NOMO-1 treated with DMSO at 0.1 percent for 48 hours (cell line): Measurements from ENCODE around the gene NFX1.
A peak's percentile ranks its signal among the peaks of the same experiment; 100 is the strongest.
"Not testable (repeated sequence)": the region's sequence is repeated elsewhere in the genome, so short reads cannot be mapped to it uniquely, and the experiment has no call there.

Experiments
- DNase-seq: peaks from one replicate; lab custom pipeline; 2025; ENCODE audit not compliant: unreplicated experiment; lab: John Stamatoyannopoulos, UW

The NFX1 gene

DNA sequence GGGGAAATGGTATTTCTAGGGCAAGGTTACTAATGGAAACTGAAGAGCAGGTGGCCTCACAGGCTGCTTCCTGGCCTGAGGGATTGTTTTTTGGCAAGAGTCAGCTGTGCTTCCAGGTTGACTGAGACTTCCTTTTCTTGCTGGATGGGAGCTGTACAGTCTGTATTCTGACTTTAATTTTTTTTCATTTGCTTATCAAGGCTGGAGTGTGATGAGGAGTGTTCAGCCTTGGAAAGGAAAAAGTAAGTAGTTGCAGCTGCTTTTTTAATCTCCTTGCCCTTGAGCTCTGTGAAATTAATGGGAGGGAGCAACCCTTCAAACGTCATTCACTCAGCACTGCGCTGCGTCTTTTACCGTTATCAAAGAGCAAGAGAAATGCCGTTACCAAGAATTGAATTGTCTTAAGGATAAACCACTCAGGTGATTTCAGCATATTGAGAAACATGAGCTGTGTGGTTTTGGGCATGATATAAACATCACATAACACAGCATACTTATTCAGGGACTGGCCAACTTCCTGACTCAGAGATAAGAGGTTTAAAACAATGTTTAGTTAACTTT, 64.4 kb downstream of the NFX1 start:
- no peak for DNase-seq

DNA sequence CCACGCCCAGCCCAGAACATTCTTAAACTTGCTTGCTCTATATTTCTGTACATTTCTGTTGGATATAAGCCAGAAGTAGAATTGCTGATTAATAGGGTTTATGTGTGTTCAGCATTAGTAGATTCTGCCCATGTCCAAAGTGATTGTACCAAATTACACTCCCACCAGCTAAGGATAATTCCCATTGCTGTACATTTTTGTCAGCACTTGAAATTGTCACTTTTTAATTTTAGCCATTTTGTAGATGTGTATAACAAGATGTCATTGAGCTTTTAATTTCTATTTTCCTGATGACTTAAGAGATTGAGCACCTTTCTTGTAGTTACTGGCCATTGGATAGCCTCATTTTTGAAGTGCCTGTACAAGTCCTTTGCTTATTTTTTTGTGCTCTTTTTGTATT, 65.6 kb downstream of the NFX1 start:
- DNase-seq, result no peak

DNA sequence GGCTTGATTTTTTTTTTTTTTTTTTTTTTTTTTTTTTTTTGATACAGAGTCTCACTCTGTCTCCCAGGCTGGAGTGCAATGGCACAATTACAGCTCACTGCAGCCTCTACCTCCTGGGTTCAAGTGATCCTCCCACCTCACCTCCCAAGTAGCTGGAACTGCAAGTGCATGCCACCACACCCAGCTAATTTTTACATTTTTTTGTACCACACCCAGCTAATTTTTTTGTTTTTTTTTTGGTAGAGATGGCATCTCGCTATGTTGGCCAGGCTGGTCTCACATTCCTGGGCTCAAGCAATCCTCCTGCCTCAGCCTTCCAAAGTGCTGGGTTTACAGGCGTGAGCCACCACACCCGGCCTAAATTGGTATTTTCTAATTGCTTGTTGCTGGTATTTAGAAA, 68.3 kb downstream of the NFX1 start:
- not testable (repeated sequence) for DNase-seq

DNA sequence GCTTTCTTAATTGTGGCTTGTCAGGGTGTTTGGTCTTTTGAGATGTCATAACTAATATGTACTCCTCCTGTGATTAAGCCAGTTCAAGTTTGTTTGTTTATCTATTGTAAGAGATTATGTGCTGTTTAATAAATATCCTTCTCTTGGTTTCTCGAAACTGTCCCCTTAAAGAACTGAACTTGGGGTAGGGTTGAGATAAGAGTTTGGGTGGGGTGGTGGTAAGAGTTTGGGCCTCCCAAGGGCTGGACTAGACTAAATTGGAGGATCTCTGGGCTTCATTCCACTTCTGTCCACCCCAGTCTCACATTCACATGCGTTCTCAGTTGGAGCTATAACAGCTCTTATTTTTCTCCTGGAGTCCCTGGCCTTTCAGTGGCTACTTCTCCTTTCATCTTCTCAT, 73.8 kb downstream of the NFX1 start:
- DNase-seq, result no peak

DNA sequence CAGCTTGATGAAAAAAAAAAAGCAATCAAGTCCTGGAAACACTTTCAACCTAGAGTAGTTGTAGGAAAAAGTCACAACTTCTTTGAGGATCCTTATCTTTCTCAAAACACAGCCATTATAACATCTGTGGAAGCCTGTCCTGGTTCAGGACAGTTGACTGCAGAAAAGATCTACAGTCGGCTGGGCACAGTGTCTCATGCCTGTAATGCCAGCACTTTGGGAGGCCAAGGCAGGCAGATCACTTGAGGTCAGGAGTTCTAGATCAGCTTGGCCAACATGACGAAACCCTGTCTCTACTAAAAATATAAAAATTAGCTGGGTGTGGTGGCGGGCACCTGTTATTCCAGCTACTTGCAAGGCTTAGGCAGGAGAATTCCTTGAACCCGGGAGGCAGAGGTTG, 74.5 kb downstream of the NFX1 start:
- DNase-seq, result not testable (repeated sequence)

DNA sequence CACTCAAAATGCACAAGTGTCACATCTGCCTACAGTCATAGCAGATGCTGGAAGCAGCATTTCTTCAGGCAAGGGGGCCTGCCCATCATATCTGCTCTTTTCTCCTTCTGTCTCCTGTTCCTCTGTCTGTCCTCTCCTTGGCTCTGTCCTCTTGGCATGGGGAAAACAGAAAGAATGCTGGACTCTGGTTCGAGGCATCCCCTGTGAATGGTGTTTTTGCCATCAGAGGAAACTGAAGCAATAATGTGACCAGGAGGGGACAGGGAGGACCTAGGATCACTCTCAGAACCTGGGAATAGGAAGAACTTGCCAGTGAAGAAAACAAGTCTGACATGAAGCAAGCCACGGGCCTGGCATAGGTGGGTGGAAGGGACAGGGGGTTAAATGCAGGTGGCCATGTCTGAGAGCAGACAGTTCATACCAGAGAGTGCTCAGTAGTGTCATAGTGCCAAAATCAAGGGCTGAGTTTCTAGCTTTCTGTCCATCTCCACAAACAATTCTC, 76.7 kb downstream of the NFX1 start:
- no peak for DNase-seq

DNA sequence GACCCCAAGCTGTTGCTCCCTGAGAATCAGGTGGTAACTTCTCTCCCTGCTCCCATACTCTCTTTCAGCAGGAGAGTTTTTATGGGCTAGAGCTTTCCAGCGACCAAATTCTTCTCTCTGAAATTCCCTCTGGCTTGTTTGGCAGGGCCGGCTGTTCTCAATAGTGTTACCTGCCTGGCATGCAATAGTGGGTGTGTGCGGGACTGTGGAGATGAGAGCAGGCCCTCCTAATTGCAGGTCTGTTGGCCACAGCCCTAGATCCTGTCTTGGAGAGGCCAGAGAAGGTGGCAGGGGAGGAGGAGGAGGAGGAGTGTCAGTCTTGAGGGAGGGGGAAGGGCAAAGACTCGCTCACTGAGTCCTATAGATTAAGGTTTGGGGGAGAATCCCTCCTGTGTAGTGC, 82.6 kb downstream of the NFX1 start:
- DNase-seq, result no peak

DNA sequence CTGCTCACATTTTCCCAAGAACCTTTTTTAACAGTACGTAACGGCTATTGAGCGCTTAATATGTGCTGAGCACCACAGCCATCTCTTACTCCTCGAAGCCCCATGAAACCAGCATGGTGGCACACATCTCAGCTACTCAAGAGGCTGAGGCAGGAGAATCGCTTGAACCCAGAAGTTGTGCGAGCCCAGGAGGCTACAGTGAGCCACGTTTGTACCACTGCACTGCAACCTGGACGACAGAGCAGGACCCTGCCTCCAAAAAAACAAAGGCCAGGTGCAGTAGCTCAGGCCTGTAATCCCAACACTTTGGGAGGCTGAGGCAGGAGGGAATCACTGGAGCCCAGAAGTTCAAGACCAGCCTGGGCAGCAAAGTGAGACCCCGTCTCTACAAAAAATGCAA, 83.9 kb downstream of the NFX1 start:
- DNase-seq, result no peak

DNA sequence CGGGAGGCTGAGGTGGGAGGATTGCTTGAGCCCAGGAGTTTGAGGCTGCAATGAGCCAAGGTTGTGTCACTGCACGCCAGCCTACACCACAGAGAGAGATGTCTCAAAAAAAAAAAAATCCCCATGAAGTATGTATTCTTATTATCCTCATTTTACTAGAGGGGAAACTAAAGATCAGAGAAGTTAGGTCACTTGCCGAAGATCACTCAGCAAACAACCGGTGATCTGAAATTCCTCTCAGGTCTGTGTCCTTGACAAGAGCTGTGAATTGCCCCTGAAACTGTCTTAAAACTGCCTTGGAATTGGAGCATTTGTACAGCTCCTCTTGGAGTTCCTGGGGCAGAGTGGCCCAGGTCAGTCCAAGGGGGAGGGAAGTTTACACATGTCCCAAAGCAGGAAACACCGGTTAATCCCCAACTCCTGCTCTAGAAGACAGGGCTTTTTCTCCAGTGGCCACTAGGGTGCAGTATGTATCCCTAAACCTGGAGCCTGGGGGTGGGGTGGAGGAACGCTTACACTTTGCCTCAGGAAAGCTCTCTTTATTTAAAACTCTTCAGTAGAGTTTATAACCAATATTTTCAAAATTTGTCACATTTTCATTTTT, 84.4 kb downstream of the NFX1 start:
- peak; percentile 62 for DNase-seq

DNA sequence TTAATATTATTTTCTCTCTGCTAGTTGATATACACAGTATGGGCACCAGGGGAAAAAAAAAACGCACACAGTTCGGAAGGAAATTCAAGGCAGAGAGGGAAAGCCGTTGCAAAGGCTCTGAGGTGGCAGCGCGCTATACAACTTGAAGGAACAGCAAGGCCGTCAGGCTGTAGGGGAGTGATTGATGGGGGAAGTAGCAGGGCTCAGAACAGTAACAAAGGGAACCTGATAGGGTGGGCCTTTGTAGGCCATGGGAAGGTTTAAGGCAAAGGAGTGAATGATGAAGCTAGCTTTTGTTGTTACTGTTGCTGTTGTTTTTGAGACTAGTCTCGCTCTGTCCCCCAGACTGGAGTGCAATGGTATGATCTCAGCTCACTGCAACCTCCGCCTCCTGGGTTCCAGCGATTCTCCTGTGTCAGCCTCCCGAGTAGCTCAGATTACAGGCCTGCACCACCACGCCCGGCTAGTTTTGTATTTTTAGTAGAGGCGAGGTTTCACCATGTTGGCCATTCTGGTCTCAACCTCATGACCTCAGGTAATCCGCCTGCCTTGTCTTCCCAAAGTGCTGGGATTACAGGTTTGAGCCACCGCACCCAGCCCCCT, 85.0 kb downstream of the NFX1 start:
- no peak for DNase-seq

DNA sequence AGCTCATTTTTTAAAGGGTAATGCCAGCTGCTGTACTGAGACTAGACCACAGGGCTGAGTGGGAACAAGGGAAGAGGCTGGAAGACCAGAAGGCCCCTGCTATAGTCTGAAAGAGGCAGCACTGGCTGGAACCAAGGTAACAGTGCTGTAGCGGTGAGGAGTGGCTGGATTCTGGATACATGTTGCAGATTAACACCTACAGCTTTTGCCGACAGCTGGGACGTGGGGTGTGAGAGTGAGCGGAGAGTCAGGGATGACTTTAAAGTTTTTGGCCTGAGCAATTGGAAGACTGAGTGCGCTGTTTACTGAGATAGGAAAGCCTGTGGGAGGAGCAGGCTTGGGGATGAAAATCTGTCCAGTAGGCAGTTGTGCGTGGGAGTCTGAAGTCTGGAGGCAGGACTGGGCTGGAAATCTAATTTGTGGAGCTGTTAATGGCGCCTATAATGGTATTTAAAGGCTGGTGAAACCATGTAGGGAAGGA, 85.6 kb downstream of the NFX1 start:
- DNase-seq, result no peak

DNA sequence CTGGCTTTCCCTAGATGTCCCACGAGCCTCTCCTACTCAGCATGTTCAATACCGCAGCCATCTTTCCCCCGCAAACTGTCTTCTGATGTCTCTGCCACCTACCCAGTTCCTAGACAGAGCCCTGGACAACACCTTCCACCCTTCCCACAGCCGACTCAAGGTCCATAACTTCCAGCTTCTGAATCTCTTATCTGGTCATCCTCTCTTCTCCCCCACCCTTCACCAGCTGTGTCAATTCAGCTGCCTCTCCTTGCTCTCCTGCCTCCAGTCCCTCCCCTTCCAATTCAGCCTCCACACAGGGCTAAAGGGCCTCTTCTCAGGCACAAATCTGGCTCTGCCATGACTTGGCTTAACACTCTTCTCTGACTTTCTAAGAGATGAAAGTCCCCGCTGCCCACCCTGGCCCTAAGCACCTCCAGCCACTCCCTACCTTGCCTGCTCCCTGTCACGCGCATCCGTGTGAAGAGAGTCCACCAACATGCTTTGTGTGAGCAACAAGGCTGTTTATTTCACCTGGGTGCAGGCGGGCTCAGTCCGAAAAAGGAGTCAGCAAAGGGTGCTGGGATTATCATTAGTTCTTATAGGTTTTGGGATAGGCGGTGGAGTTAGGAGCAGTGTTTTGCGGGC, 86.9 kb downstream of the NFX1 start:
- DNase-seq, result no peak

DNA sequence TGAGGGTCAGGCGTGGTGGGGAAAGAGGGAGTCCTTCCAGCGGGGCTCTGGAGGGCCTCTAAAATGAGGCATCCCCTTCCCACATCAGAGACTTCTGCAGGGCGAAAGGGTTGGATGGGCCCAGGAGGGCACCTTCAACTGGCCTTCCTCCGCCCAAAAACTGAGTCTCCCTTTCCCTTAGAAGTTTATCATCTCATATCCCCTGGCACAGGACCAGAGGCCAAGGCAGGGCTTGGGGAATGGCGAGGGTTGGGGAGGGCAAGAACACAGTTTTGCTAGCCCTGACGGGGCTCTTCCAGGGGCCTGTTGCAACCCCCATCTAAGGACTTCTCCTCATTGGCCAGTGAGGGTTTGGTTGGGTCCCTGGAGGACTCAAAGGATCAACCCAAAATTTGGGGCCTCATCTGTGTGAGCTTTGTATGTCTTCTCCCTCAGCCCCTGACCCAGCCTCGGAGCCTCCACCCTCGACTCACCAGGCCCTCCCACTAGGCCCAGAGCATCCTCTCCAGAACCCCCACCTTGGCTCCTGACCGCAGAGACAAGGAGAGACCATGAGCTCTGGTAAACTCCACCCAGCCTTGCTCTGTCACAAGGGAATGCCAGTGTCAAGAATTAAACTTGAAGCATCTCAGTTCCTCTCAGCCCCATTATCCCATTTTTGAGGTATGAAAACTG, 87.9 kb downstream of the NFX1 start:
- DNase-seq, result no peak

DNA sequence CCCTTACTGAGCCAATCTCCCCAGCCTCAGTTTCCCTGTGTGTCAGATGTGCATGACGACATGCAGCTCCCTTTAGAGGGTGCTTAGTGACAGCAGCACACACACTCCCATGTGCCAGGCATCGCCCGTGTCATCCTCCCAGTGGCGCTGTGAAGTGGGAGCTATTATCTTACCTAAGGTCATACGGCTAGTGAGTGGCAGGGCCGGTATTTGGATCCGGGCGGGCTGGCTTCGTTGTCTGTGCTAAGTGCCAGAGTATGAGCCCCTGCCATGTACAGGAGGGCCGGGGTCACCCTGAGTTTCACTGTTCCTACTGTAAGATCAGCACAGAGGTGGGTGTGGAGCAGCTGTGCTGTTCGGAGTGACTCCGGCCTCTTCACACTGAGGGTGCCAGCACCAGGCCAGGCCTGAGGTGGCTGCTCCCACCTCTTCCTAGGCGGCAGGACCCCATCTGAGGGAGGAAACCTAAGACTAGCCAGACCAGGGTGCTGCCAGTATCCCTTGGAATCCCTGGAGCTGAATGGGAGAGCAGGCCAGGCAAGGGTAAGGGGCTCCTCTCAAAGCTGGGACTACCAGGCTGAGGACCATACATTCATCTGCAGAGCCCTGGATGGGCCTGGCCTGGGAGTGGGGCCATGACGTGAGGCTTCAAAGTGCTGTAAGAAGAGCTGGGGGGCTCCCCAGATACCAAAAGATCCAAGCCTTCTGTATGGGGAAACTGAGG, 89.5 kb downstream of the NFX1 start:
- DNase-seq, result no peak

DNA sequence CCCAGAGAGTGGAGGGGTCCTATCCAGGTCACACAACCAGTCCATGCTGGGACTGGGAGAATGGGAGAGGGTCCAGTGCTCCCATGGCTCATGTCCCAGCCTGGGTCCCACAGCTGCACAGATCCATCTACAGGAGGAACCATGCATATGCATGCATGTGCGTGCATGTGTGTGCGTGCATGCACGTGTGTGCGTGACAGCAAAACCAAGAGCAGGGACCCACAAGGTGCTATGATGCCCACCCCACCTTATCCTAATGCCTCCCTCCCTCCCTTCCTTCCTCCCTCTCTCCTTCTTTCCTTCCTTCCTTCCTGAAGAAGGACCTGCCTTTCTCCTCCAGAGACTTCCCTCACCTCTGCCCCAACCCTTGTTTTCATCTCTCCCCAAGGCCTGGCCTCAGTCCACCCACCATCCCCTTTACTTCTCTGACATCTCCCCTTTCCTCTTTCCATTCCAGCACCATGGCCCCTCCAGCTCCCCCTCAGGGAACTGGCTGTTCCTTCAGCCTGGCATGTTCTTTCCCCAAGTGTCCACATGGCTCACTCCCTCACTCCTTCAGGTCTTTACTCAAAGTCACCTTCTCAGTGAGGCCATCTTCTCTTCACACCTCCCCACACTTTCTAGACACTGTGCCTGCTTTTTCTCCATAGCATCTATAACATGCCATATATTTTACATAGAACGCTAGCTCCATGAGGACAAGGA, 90.2 kb downstream of the NFX1 start:
- no peak for DNase-seq

DNA sequence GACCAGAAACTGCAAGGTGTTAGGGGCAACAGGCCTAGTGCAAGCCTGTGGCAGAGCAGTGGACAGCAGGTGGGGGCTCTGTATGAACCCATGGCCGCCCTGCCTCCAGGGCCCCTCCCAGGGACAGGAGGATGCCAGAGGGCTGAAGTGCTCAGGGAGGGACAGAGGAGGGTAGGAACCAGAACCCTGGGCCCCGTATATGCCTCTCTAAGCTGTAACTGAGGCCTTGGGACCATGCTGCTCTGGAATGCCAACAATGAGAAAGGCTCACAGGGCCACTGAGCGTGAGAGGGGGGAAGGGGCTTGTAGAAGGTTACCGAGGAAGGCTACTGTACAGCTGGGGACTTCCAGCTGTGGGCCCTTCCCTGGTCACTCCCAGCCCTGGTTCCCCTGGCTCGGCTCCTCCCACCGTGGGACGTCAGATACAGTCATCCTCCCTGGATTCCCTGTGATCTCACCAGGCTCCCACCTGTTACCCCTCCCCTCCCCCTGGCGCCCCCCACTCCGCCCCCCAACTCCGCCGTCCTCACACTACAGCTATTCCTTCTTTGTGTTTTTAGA, 91.0 kb downstream of the NFX1 start:
- no peak for DNase-seq

DNA sequence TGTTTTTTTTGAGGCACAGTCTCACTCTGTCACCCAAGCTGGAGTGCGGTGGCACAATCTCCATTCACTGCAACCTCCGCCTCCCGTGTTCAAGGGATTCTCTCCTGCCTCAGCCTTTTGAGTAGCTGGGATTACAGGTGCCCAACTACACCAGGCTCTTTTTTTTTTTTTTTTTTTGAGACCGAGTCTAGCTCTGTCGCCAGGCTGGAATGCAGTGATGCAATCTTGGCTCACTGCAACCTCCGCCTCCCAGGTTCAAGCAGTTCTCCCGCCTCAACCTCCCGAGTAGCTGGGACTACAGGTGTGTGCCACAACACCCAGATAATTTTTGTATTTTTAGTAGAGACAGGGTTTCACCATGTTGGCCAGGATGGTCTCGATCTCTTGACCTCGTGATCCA, 92.1 kb downstream of the NFX1 start:
- not testable (repeated sequence) for DNase-seq

DNA sequence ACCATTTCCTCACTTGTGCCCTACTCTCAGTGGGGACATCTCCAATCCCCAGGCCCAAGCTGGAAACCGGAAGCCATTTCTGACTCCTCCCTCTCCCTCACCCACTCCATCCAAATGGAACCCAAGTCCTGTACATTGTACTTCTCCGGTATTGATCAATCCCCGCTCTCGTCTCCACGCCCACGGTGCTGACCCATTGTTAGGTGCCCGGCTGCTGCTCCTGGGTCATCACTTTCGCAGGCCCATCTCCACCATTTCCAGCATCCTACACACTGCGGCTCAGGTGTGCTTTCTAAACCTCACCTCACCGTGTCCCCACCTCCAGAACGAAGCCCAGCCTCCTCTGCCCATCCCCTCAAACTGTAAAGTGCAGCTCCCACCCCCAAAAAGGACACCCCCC, 93.1 kb downstream of the NFX1 start:
- DNase-seq, result not testable (repeated sequence)

DNA sequence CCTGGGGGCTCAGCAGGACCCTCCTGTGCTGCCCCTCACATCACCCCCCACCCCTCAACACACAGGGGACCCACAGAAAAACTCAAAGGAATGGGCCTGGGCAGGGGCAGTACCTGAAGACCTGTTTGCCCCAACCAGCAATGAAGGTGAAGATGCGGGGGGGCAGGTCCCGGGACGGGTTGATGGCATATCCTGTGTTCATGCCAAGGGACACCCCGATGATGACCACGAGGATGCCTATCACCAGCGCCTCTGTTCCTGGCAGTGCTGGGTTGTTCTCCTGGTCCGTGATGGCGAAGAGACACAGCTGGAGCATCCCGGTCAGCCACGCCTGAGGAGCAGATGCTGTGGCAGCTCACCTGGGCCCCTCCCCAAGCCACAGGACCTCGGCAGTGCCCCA, 95.2 kb downstream of the NFX1 start:
- DNase-seq, result not testable (repeated sequence)
